GM19467 (cell line): ENCODE measurements around the gene RAP1B.

ENCODE experiments used
- ATAC-seq: cut with Tn5 transposase; IDR thresholded peaks from one replicate; pipeline ENCODE4 v1.9.1; 2021; ENCODE audit warnings: mild to moderate bottlenecking, moderate library complexity; ENCODE audit not compliant: unreplicated experiment

The RAP1B gene

DNA sequence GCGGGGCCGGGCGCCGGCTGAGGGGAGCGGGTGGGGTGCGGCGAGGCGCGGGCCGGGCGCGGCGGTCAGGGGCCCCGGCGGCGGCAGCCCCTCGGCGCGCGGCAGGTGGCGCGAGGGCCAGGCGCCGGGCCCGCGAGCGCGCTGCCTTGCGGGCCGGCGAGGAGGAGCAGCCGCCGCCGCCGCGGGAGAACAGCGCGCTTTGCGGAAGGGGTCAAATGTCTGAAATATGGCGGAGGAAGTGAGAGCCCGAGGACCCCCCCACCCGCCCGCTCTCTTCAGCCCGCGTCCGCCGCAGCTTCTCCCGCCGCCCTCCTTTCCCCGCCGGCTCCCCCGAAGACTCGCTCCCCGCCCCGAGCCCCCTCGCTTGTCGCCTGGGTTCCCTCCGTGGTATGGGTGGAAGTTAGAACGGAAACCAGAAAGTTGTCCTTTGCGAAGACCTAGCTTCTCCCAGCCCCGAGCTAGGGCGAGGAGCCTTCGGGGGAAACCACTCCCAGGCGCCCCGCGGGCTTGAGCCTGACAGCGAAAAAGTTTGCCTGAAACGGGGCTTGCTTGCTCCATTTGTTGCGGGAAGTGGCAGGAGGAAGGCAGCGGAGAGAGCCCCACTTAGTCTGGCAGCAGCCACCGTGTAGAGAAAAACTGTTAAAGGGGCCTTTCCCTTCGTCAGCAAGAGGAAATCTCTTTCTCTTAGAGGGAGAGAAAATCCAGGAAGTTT is 551 bp downstream of the RAP1B start:
- ATAC-seq, result peak; percentile 10

DNA sequence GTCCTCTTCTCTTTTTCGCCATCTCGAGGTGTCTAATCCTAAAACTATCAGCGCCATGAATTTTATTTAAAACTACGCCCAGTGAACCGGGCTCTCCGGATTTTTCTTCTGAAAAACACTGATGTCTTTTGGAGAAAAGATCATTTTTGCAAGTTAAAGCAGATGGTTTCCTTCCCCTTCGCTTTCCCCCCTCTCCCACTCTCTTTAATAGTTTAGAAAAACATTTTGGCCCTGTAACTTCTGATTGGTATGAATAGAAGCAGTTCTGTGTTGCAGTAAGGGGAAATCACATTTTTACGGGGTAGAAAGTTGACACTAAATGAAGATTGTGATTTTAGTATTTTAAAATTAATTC is 1.1 kb downstream of the RAP1B start:
- ATAC-seq, result no peak

DNA sequence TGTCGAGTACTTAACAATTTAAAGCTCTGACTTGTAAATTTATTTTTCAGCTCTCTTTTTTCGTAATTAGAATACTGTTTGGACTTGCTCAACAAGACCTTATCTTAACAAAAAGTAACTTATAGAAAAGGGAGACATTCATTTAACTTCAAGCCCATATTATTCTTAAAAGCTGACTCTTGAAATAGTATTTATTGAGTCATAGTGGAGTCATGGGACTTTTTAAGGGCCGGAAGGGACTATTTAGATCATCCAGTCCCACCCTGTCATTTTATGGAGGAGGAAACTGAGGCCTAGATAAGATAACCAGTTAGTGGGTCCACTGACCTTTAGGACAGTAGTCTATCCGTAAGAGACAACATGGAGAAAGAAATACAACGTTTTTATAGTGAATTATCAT is 1.5 kb downstream of the RAP1B start:
- ATAC-seq, result no peak

DNA sequence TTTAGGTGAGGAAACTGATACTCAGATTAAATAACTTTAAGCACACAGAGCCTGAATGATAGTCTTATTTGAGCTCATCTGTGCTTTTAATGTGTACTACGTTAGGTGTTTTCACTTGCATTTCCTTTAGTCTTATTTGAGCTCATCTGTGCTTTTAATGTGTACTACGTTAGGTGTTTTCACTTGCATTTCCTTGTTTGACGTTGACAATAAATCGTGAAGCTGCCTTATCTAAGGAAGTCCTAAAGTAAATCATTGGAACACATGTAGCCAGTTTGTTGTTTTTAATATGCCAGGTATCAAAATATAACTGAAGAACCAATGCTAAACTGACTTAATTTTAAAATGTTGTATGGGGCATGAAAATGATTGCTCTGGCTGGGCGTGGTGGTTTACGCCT is 2.0 kb downstream of the RAP1B start:
- ATAC-seq, result no peak

DNA sequence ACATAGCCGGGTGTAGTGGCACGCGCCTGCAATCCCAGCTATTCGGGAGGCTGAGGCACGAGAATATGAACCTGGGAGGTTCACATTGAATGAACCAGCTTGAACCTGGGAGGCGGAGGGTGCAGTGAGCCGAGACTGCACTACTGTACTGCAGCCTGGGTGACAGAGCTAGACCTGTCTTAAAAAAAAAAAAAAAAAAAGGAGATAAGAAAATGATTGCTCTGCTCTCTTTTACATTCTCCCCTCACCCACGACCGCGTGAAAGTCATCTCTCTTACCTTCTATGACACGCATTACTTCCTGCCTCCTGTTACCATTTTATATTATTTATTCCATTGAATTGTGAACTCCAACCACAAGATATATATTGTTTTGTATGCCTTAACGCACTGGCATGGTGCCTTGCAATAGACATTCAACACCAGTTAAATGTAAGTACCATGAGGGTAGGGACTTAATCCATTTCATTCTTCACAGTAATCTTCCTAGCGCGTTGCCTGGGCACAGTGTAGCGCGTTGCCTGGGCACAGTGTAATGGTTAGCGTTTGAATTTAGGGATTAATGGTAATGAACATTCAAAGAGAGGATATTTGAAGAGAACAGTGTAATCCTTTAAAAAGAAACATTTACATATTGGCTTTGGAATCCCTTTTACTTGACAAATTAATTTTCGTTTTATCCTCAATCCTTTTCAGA is 2.7 kb downstream of the RAP1B start:
- no peak for ATAC-seq

DNA sequence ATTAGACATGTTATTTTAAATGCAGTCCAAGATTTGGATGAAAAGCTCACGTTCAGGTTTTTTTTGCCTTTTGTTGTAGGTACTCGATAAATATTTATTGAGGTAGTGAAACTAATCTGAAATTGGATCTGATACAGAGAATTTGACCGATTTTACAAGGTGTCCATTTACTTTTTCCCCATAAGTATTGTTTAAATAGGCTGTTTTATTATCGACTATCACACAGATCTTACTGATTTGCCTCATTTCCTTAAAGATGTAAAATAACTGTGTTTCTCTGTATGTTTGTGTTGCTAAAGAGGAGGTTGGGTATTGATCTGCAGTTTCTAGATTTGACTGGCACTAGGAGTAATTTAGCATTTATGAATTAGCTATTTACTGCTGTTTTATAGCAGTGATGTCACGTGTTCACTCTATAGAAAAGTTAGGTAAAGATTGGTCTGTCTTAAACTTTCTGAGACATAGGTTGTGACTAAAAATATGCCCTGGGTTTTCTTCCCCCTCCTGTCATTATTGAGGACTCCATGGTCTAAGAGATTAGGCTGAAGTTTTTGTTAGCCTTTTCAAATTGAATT is 3.5 kb downstream of the RAP1B start:
- ATAC-seq, result no peak

DNA sequence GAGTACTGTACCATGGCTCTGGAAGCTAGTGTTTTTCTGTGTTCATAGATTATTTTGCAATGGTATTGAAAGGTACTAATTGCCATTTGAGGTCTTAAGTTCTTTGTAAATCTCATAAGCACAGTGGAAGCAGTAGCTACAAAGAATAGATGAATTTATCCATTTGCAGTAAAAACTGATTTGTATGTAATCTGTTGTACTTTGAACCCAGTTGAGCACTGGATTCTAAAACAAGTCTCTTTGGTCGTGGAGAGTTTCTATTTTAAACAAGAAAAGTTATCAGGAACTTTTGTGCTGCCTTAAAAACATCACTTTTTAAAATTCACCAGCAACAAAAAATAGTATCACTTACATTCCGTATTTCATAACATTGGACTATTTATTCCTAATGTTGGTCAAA is 4.1 kb downstream of the RAP1B start:
- ATAC-seq, result no peak

DNA sequence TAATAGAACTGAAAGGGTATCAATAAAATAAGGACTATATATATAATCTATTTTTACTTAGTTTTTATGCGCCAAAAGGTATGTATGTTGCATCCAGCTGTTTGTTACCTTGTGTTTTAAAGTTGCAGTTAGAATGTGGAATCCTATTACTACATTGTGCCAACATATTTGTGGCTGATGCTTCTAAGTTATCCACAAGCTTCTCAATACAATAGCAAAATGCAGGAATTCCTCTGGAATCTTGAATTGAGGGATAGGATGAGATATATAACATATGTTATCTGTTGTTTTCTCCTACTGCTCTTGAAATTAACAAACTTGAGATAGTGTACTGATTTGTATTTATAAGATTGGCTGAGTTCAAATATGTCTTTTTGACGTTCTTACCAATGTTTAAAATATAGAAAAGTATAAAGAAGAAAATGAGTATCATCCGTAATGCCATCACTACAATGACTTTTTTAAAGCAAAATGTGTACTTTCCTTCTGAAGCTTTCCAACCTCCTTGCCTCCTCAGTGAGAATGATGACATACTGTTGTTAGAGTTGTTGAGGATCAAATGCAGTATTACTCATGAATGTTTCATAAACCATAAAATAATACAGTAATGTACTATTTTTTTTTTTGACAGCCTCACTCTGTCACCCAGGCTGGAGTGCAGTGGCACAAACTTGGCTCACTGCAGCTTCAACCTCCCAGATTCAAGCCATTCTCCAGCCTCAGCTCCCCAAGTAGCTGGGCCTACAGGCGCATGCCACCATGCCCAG is 6.6 kb downstream of the RAP1B start:
- no peak for ATAC-seq

DNA sequence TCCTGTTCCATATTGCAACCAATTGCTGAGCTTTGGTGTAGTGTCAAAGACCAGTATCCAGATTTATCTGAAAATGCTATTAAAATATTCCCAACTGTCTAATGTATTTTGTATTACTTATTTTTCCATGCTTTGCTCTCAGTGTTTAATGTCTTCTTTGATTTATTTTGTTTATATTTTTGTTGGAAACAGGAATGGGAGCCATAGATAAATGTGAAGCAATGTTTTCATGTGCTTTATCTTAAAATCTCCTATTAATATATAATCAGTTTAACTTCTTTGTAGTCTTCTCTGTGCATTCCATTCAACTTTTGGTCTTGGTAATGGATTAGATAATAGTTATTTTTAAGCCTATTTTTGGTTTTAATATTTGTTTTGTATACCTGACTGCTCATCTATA is 8.8 kb downstream of the RAP1B start:
- ATAC-seq, result no peak

DNA sequence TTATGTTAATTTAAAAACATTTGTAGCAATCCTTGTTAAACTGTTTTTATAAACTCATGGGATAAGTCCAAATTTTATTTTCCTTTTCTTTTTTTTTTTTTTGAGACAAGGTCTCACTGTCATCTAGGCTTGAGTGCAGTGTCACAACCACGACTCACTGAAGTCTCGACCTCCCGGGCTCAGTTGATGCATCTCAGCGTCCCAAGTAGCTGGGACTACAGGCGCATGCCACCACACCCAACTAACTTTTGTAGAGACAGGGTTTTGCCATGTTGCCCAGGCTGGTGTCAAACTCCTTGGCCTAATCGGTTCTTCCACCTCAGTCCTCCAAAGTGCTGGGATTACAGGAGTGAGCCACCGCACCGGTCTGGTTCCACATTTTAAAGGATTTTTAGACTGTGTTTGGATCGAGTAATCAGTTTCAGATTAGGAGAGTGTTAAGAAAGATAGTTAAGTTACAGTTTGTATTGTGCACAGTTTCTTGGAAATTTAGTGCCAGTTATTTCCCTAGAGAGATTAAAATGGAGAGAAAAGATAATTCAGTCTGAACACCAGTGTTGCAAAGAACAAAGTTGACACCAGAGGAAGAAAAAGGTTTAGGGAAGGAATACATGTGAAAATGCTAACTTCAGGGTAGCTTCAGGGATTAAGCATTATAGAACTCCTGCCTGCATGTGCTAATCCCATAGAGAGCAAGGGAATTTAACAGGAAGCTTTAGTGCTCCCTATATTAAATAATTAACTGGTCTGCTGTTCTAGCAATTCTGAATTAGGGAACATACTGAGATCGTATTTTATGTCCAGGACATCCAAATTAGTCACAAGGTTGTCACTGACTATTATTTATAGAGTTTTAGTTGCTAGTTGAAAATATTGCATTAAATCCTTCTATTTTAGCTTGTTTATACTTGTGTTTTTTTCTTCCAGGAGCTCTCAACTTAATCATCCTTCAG is 10.1 kb downstream of the RAP1B start:
- ATAC-seq, result no peak

DNA sequence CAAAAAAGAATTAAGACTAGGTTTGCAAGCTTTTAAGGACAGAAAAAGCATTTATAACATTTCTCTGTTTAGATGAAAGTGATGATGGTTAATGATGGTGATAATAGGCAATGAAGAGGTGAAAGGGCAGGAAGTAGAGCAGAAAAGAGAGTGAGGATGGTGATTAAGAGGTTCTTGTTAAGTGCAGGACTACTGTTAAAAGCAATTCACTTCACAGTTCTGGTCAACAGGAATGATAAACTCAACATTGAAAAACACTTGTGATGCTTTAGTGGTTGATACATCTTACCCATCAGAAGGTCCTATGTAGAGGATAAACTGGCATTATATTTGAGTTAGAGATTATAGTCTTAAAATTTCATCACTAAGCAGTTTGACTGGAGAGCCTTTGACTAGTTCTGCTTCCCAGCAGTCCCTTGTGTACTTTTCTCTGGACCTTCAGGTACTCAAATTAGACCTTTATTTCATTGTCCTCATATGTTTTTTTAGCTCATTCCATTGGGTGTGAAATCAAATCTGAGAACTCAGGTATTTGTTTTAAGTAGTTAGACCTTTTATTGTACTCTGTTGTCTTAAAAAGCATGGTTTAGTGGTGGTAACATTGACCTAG is 10.9 kb downstream of the RAP1B start:
- no peak for ATAC-seq

DNA sequence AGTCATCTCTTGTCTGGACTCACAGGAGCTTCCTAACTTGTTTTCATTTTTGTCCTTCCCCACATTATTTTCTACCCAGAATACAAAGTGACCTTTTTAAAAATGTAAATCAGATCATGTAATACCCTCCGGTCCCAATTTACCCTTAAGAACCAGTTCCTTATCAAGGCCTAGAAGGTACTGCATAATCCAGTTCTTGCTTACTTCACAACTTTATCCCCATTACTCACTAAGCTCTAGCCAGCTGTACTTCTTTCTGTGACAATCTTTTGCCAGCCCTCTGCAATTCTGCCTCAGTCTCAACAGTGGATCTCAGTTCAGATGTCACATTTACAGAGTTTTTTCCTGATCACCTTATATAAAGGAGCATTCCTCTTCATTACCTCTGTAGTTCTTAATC is 11.6 kb downstream of the RAP1B start:
- ATAC-seq, result no peak

DNA sequence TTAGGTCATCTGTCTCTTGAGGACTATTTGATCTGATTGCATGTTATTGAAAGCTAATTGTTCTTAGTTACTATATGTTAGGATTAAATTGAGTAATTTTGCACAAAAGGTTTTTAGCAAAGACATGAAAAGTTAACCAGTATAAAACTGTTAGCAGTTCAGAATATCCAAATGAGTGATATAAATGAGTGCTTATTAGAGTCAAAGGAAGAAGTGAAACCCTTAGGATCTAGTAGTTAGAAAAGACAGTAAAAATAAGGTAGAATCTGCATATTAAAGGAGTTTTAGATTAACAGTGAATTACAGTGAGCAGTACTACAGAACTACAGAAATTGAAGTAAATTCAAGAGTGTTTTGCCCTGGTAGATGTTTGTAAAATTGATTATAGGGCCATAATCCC is 12.4 kb downstream of the RAP1B start:
- no peak for ATAC-seq

DNA sequence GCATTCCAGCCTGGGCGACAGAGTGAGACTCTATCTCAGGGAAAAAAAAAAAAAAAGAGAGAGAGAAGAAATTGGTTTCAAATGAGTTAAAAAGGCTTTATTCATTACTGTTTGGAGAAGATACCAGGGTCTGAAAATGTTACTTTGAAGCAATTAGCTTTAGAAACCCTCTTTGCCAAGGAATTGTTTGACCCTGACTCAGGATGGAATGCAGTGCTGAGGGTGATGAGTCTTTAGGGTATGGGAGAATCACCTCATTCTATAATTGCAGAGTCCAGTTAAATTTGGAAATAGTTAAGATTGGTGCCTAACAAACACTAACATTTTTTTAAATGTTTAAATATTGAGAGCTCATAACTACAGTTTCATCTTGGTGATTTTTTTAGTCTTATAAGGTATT is 13.3 kb downstream of the RAP1B start:
- no peak for ATAC-seq

DNA sequence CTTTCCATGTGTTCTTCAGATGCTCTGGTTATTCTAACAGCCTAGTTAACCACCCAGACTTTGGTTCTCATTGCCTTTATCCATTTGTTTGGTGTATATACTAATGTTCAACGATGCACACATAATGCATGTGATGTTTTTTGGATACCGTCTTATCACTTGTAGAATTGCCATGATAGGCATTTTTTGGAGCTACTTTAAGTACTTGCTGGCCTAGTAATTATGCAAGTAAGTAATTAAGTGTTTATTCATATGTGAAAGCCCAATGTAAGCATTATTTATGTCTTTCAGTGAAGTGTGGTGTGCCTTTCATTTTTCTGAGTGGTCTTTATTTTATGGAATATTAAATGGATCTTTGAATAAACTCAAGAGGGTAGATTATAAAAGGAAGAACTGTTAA is 14.2 kb downstream of the RAP1B start:
- no peak for ATAC-seq

DNA sequence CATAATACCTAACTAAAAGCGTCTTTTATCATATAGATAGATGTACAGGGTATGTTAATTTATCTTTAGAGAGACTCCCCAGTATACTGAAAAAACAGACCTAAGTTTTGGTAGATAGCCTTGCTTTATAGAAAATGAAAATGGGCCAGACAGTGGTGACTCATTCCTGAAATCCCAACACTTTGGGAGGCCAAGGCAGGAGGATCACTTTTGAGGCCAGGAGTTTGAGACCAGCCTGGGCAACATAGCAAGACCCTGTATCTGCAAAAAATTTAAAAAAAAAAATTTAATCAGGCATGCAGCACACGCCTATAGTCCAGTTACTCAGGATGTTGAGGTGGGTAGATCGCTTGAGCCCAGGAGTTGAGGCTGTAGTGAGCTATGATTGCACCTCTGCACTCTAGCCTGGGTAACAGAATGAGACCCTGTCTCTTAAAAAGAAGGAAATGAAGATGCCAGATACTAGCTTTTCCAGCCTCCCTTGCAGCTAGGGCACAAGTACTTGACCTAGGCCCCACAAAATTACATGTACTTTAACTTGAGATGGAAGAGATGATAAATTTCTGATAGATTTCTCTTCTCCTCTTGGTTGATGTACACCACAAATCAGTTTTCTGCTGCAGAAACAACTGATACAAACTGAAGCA is 17.1 kb downstream of the RAP1B start:
- no peak for ATAC-seq

DNA sequence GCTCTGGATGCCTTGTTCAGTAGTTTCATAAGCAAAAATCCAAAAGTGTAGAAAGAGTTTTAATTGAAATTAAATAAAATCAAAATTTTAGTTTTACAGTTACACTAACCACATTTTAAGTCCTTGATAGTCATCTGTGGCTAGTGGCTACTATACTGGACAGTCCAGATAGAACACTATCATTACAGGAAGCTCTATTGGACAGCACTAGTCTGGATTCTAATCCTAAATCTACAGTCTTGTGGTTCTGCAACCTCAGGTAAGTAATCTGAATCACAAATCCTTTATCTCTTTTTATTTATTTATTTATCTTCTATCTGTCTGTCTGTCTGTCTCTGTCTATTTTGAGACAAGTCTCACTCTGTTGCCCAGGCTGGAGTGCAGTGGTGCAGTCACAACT is 18.0 kb downstream of the RAP1B start:
- no peak for ATAC-seq

DNA sequence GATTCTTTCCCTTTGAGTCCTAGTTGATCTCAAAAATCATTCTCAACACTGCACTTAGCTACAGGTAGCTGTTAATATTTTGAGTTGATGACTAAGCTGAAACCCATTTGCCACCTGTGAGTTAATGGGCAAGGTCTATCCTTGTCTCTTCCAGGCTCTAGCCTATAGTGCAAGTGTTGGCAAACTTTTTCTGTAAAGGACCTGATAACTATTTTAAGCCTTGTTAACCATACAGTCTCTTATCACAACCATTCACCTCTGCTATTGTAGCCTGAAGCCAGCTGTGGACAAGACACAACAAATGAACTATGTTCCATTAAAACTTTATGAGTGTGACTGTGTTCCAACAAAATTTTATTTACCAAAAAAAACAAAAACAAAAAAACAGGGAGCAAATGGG is 19.4 kb downstream of the RAP1B start:
- no peak for ATAC-seq

DNA sequence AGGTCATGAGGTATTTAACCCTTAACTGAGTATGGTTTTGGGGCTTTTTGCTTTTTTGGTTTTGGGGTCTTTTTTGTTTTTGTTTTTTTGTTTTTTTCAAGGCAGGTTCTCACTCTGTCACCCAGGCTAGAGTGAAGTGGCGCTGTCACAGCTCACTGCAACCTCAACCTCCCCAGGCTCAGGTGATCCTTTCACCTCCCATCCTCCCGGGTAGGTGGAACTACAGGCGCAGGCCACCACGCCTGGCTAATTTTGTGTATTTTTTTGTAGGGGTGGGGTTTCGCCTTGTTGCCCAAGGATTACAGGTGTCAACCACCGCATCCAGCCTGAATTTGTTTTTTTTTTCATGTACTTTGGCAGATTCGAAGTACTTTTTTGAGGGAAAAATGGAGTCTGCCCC is 19.9 kb downstream of the RAP1B start:
- no peak for ATAC-seq

DNA sequence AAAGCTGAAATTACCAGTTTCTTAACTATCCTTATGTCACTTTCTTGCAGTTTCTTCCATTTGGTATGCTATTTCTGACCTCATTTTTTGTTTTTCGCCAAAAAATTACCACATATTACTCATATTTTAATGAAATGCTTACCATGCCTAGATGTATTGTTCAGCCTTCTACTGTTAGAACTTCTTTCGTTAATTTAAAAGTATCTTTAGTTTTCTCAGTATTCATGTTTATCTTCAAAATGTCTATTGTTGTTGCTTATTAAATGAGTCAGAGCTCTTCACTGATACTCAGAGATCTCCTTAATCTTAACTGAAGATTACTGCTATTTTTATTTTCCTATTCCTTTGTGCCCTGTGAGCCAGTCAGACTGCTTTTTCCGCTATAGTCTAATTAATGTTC is 20.5 kb downstream of the RAP1B start:
- no peak for ATAC-seq
